Activated CD4-positive, CD25-positive, alpha-beta regulatory T cell treated with anti-CD3 and anti-CD28 coated beads, Interleukin-2, amount 50 U/mL, for 16 hours (primary cell): ENCODE measurements around the gene CCRL2.

Experiments
- DNase-seq: peaks from one replicate; pipeline ENCODE4 v3.0.0-alpha.2; 2020; ENCODE audit warnings: low read depth, low spot score

Gene CCRL2

GRCh38 chr3:46456118-46456517 lies 49.1 kb downstream of the CCRL2 start:
- DNase-seq, result no peak
